Right atrium auricular region (tissue), 2 donors: ENCODE data around the gene KLF7. TPM values are rescaled to one million over a fixed set of nuclear protein-coding genes. Genes with fewer than 3 reads are reported as not detected.

Experiments
- DNase-seq: peaks from one replicate; pipeline ENCODE4 v3.0.0-alpha.2; 2019; ENCODE audit warnings: low spot score
- H3K27ac ChIP-seq, 2 donors: fragments of 200-600 bp; sonication (generic); 1 replicate in 1 of 2; 2 replicates in 1 of 2; pipeline ENCODE4 v1.5.1; 2016 to 2019
- H3K27me3 ChIP-seq, 2 donors: fragments of 200-600 bp; sonication (generic); one replicate each; pipeline versions ENCODE4 v1.5.1 to v1.6.0; 2017 to 2019
- H3K36me3 ChIP-seq: fragments of 200-600 bp; sonication (generic); one replicate; pipeline ENCODE4 v1.5.1; 2016
- H3K4me1 ChIP-seq, 2 donors: fragments of 200-600 bp; sonication (generic); one replicate each; pipeline versions ENCODE4 v1.5.1 to v1.6.0; 2017 to 2019
- H3K4me3 ChIP-seq, 2 donors: fragments of 200-600 bp; sonication (generic); 1 replicate in 1 of 2; 2 replicates in 1 of 2; pipeline ENCODE4 v1.5.1; 2017 to 2019; ENCODE audit warnings: mild to moderate bottlenecking in 1 of 2, moderate library complexity in 1 of 2
- H3K9me3 ChIP-seq, 2 donors: fragments of 200-600 bp; sonication (generic); one replicate each; pipeline ENCODE4 v1.5.1; 2019
- CTCF ChIP-seq, 2 donors: fragments of 200-600 bp; sonication (generic); IDR thresholded peaks; one replicate each; pipeline ENCODE4 v1.5.1; 2019; ENCODE audit warnings: antibody characterized with exemption in 2 of 2
- microRNA-seq, 2 donors: library from miRNA; unstranded; fragments of <30 nt; microRNA quantifications; one replicate each; pipeline ENCODE4, GENCODE V29; 2016 to 2017; ENCODE audit warnings: borderline number of aligned reads in 2 of 2, borderline replicate concordance in 1 of 2
- total RNA-seq, 2 donors: library from RNA; depleted of rRNA; stranded (reverse); fragments of >200 nt; gene quantifications; one replicate each; pipeline ENCODE4 v1.1.0, GENCODE V29; 2016

Gene KLF7
- total RNA-seq, 2 donors from 2014 or later, result 13.5 to 29.9 TPM

- Histone ChIP-seq H3K4me1 (no peaks in the 10 kb centered on the region), H3K9me3 (peaks cover 0 to 16% of the 10 kb centered on the region in 2 donors), H3K27ac (no peak overlapping the region), H3K4me3 (no peak overlapping the region), H3K36me3 (no peaks in the 10 kb centered on the region), H3K27me3 (no peaks in the 10 kb centered on the region)
- DNase-seq, result no peak
- no peak for TF ChIP-seq CTCF (IDR thresholded peaks at IDR 0.05)
These were observed 129.9 kb downstream of the KLF7 start for GRCh38 chr2:207035875-207036274.

- H3K4me1 ChIP-seq, result no peaks in the 10 kb centered on the region
- TF ChIP-seq CTCF (IDR thresholded peaks at IDR 0.05), result no peak
- H3K27me3 ChIP-seq, result no peaks in the 10 kb centered on the region
- no peaks in the 10 kb centered on the region for H3K36me3 ChIP-seq
- no peak for DNase-seq
- H3K27ac ChIP-seq, result no peak overlapping the region
- no peak overlapping the region for H3K4me3 ChIP-seq
- H3K9me3 ChIP-seq, result peaks cover 0 to 16% of the 10 kb centered on the region in 2 donors
These were observed 133.3 kb downstream of the KLF7 start for GRCh38 chr2:207032490-207032889.

Small RNA genes within 50 kb of the gene (microRNA-seq; reads per million reads assigned to microRNA genes)
- 12.0 to 21.2 reads per million in 2 donors for gene MIR2355
- gene MIR7845, result 0 to 2.1 reads per million in 2 donors

Other genes starting within 250 kb of the KLF7 start
- gene CPO, start 226.4 kb downstream of the KLF7 start, total RNA-seq, result not detected